GM23338 (cell line): ENCODE results near the gene FAT4. TPM values are rescaled to one million over a fixed set of nuclear protein-coding genes. Genes with fewer than 3 reads are reported as not detected.

Source experiments
- ATAC-seq: fragments of 200-7000 bp; cut with Tn5 transposase; 3 replicates; pipeline ENCODE4 v1.9.1; 2020
- DNase-seq: peaks from one replicate; pipeline ENCODE4 v3.0.0-alpha.2; 2015; ENCODE audit warnings: low spot score
- H2AFZ ChIP-seq: fragments of 200-600 bp; sonication (generic); 2 replicates; pipeline ENCODE4 v1.8.0; 2016; ENCODE audit warnings: antibody characterized with exemption, mild to moderate bottlenecking, moderate library complexity
- H3F3A ChIP-seq: fragments of 200-600 bp; sonication (generic); replicated peaks from 2 replicates; pipeline ENCODE4 v1.8.0; 2017; ENCODE audit warnings: antibody characterized with exemption, mixed run types, low read depth
- H3K27ac ChIP-seq: fragments of 200-600 bp; sonication (generic); 2 replicates; pipeline ENCODE4 v1.6.1; 2016; ENCODE audit warnings: low read depth
- H3K27me3 ChIP-seq: fragments of 200-600 bp; sonication (generic); 2 replicates; pipeline ENCODE4 v1.8.0; 2016; ENCODE audit warnings: mild to moderate bottlenecking, mixed run types, moderate library complexity; ENCODE audit not compliant: insufficient read depth
- H3K36me3 ChIP-seq: fragments of 200-600 bp; sonication (generic); 2 replicates; pipeline ENCODE4 v1.8.0; 2016; ENCODE audit warnings: mild to moderate bottlenecking; ENCODE audit not compliant: insufficient read depth
- H3K4me1 ChIP-seq: fragments of 200-600 bp; sonication (generic); 2 replicates; pipeline ENCODE4 v1.8.0; 2016; ENCODE audit warnings: mild to moderate bottlenecking, moderate library complexity; ENCODE audit not compliant: insufficient read depth
- H3K4me2 ChIP-seq: fragments of 200-600 bp; sonication (generic); 2 replicates; pipeline ENCODE4 v1.7.1; 2017; ENCODE audit warnings: mixed run types
- H3K4me3 ChIP-seq: fragments of 200-600 bp; sonication (generic); 2 replicates; pipeline ENCODE4 v1.6.1; 2016; ENCODE audit warnings: mixed run types
- H3K79me2 ChIP-seq: fragments of 200-600 bp; sonication (generic); replicated peaks from 2 replicates; pipeline ENCODE4 v1.8.0; 2017; ENCODE audit warnings: mild to moderate bottlenecking; ENCODE audit not compliant: insufficient read depth
- H3K9me2 ChIP-seq: fragments of 200-600 bp; sonication (generic); 2 replicates; pipeline ENCODE4 v1.8.0; 2017; ENCODE audit not compliant: insufficient read depth
- H4K20me1 ChIP-seq: fragments of 200-600 bp; sonication (generic); replicated peaks from 2 replicates; pipeline ENCODE4 v1.8.0; 2017; ENCODE audit warnings: mild to moderate bottlenecking; ENCODE audit not compliant: insufficient read depth
- H3K27ac Mint-ChIP-seq: 2 replicates; pipeline ENCODE4 v1.8.0; 2020; ENCODE audit warnings: inconsistent platforms, mild to moderate bottlenecking, moderate library complexity, mixed read lengths
- H3K27me3 Mint-ChIP-seq: 3 replicates; pipeline ENCODE4 v1.8.0; 2022; ENCODE audit warnings: low read depth, mild to moderate bottlenecking, moderate library complexity, mixed read lengths, inconsistent platforms; ENCODE audit not compliant: insufficient read depth, poor library complexity
- H3K36me3 Mint-ChIP-seq: 3 replicates; pipeline ENCODE4 v1.8.0; 2021; ENCODE audit warnings: low read depth, mild to moderate bottlenecking, inconsistent platforms, moderate library complexity, mixed read lengths
- H3K4me1 Mint-ChIP-seq: 3 replicates; pipeline ENCODE4 v1.8.0; 2020; ENCODE audit warnings: mild to moderate bottlenecking, inconsistent platforms, mixed read lengths
- H3K4me3 Mint-ChIP-seq: 3 replicates; pipeline ENCODE4 v1.8.0; 2021; ENCODE audit warnings: moderate library complexity, mild to moderate bottlenecking, inconsistent platforms, mixed read lengths
- H3K9me3 Mint-ChIP-seq: 3 replicates; pipeline ENCODE4 v1.8.0; 2020; ENCODE audit warnings: moderate library complexity, mild to moderate bottlenecking, inconsistent platforms, mixed read lengths
- CTCF ChIP-seq, 2 experiments: fragments of 200-600 bp in 1 of 2; sonication (generic) in 1 of 2; conservative IDR thresholded peaks; 2 replicates each; pipeline versions ENCODE4 v1.5.1 to v1.6.1; 2016 to 2017; ENCODE audit warnings: antibody characterized with exemption in 2 of 2, low read depth in 2 of 2, mild to moderate bottlenecking in 2 of 2, moderate library complexity in 1 of 2
- EZH2 ChIP-seq: fragments of 200-600 bp; sonication (generic); IDR thresholded peaks from one replicate; pipeline ENCODE4 v1.8.0; 2017; ENCODE audit warnings: antibody characterized with exemption, mild to moderate bottlenecking, low read depth; ENCODE audit not compliant: unreplicated experiment
- NANOG ChIP-seq: IDR thresholded peaks from 2 replicates; pipeline ENCODE4 v1.6.1; 2016; ENCODE audit warnings: antibody characterized with exemption, borderline replicate concordance
- POLR2AphosphoS5 ChIP-seq: IDR thresholded peaks from 2 replicates; pipeline ENCODE4 v1.6.1; 2016; ENCODE audit warnings: antibody characterized with exemption, low read depth
- STAT1 ChIP-seq: IDR thresholded peaks from one replicate; pipeline ENCODE4 v1.6.1; 2016; ENCODE audit warnings: antibody characterized with exemption; ENCODE audit not compliant: unreplicated experiment
- ZNF114 ChIP-seq: fragments of 250-450 bp; sonication (Bioruptor Pico); IDR thresholded peaks from 2 replicates; pipeline ENCODE4 v1.5.0; 2020; ENCODE audit warnings: mild to moderate bottlenecking, moderate library complexity
- ZNF462 ChIP-seq: fragments of 250-450 bp; sonication (Bioruptor Pico); IDR thresholded peaks from 2 replicates; pipeline ENCODE4 v1.5.0; 2020; ENCODE audit warnings: mild to moderate bottlenecking, moderate library complexity
- polyA plus RNA-seq: library from polyadenylated mRNA; unstranded; fragments of >200 nt; fragmentation: Nextera tagmentation; extraction: Ambion mirVana; gene quantifications from 2 replicates; pipeline ENCODE4 v1.2.1, GENCODE V29; 2016
- total RNA-seq: library from RNA; depleted of rRNA; stranded (reverse); fragments of >200 nt; shearing (Covaris generic); gene quantifications from 2 replicates; pipeline ENCODE4 v1.2.3, GENCODE V29; 2014
- TF ChIP-seq, protein P1 (sequence below): IDR thresholded peaks from one replicate; pipeline ENCODE4 v1.6.1; 2018; ENCODE audit warnings: antibody characterized with exemption; ENCODE audit not compliant: unreplicated experiment

FAT4 gene
- total and polyA plus RNA-seq, 2 experiments from 2014 or later: 0.53 to 6.8 TPM

DNA sequence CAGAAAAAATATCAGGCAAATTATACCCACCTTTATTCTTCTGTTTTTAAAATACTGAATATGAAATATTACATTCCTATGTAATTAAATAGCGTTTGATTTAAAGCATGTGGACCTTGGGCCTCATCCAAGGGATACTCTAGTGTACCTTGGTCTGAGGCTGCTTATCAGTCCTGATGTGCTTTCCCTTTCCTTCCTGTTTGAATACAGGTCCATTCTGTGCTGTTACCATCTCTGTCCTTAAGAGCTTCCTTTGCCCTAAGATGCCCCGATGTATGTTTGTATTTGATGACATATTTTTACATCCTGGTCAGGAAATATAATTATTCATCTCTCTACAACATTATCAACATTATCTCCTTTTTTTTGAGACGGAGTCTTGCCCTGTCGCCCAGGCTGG, 24.1 kb downstream of the FAT4 start:
- Histone ChIP-seq H3K4me2 (no peak overlapping the region), H3K79me2 (no peaks in the 10 kb centered on the region), H3K4me1 (peaks cover 13% of the 10 kb centered on the region), H2AFZ (no peak overlapping the region), H3K36me3 (no peaks in the 10 kb centered on the region), H3K9me2 (peaks cover 2% of the 10 kb centered on the region; the same call in 1 of the 2 replicates), H3F3A (no peaks in the 10 kb centered on the region), H3K4me3 (no peak overlapping the region), H3K27me3 (no peaks in the 10 kb centered on the region), H3K27ac (no peak overlapping the region), H4K20me1 (no peaks in the 10 kb centered on the region)
- no peak overlapping the region for H3K4me3 Mint-ChIP-seq
- TF ChIP-seq STAT1 (no peak), ZNF114 (CRISPR knock-in tag) (no peak), EZH2 (no peak), ZNF462 (CRISPR knock-in tag) (no peak), CTCF (conservative IDR thresholded peaks at IDR 0.05; ENCODE audit: low read depth in 2 of 2) (no peak), POLR2AphosphoS5 (no peak), NANOG (no peak)
- TF ChIP-seq, protein P1, sequence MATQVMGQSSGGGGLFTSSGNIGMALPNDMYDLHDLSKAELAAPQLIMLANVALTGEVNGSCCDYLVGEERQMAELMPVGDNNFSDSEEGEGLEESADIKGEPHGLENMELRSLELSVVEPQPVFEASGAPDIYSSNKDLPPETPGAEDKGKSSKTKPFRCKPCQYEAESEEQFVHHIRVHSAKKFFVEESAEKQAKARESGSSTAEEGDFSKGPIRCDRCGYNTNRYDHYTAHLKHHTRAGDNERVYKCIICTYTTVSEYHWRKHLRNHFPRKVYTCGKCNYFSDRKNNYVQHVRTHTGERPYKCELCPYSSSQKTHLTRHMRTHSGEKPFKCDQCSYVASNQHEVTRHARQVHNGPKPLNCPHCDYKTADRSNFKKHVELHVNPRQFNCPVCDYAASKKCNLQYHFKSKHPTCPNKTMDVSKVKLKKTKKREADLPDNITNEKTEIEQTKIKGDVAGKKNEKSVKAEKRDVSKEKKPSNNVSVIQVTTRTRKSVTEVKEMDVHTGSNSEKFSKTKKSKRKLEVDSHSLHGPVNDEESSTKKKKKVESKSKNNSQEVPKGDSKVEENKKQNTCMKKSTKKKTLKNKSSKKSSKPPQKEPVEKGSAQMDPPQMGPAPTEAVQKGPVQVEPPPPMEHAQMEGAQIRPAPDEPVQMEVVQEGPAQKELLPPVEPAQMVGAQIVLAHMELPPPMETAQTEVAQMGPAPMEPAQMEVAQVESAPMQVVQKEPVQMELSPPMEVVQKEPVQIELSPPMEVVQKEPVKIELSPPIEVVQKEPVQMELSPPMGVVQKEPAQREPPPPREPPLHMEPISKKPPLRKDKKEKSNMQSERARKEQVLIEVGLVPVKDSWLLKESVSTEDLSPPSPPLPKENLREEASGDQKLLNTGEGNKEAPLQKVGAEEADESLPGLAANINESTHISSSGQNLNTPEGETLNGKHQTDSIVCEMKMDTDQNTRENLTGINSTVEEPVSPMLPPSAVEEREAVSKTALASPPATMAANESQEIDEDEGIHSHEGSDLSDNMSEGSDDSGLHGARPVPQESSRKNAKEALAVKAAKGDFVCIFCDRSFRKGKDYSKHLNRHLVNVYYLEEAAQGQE: no peak
- no peaks in the 10 kb centered on the region for H3K36me3 Mint-ChIP-seq
- no peak; the same call in 2 of the 3 replicates for ATAC-seq
- H3K27me3 Mint-ChIP-seq: no peaks in the 10 kb centered on the region
- no peaks in the 10 kb centered on the region for H3K9me3 Mint-ChIP-seq
- H3K4me1 Mint-ChIP-seq: peaks cover 4% of the 10 kb centered on the region; the same call in 2 of the 3 replicates
- no peak for DNase-seq
- no peak overlapping the region for H3K27ac Mint-ChIP-seq
